K562 (cell line): Measurements from ENCODE around the gene MAGOHB. TPM values are rescaled to one million over a fixed set of nuclear protein-coding genes. Genes with fewer than 3 reads are reported as not detected.
"Not testable (repeated sequence)": the region's sequence is repeated elsewhere in the genome, so short reads cannot be mapped to it uniquely, and the experiment has no call there.

Experiments
- ATAC-seq: fragments of 200-7000 bp; cut with Tn5 transposase; 3 replicates; pipeline ENCODE4 v1.9.1; 2020; ENCODE audit warnings: moderate library complexity
- BruUV-seq: library from RNA; stranded (reverse); fragments of 400-500 nt; replicated peaks from 2 replicates; lab custom pipeline; 2021; lab: Mats Ljungman, UMichigan
- CTCF ChIA-PET: fragments of 300-600 bp; formaldehyde crosslinking; extraction: SDS; loops from one replicate; lab custom pipeline; 2021; ENCODE audit warnings: low intra/inter-chr PET ratio; lab: Yijun Ruan, JAX
- POLR2A ChIA-PET: fragments of 300-600, 350-650 bp; sonication (Branson Sonifier 250); formaldehyde crosslinking; extraction: SDS; loops from one replicate; lab custom pipeline; 2021; ENCODE audit warnings: antibody characterized with exemption, inconsistent platforms; lab: Yijun Ruan, JAX
- DNase-seq, 4 experiments: peaks; one replicate each; pipeline versions ENCODE4 v3.0.0 to v3.0.0-alpha.2; 2011 to 2018; ENCODE audit warnings: low spot score in 3 of 4, mixed read lengths in 3 of 4; ENCODE audit errors: extremely low read depth in 1 of 4
- FAIRE-seq: peaks from 2 replicates; lab custom pipeline; 2011; peaks lifted over from hg19 to GRCh38; lab: Jason Lieb, UNC
- H2AFZ ChIP-seq: 2 replicates; pipeline ENCODE4 v1.6.0; 2011; ENCODE audit warnings: low read depth, low read length, control low read depth, inconsistent platforms
- H3K27ac ChIP-seq: fragments of 200-600 bp; 3 replicates; pipeline ENCODE4 v1.8.0; 2011; ENCODE audit warnings: low read depth, mild to moderate bottlenecking, control low read depth, inconsistent platforms, low read length, moderate library complexity, mixed read lengths; ENCODE audit errors: extremely low read depth
- H3K27me3 ChIP-seq, 2 experiments: fragments of 300-600 bp in 1 of 2; 2 replicates in 1 of 2; 3 replicates in 1 of 2; pipeline versions ENCODE4 v1.6.0 to v1.8.0; 2011; ENCODE audit warnings: inconsistent platforms in 2 of 2, low read length in 2 of 2, mild to moderate bottlenecking in 1 of 2, mixed read lengths in 1 of 2, moderate library complexity in 1 of 2; ENCODE audit not compliant: control insufficient read depth in 2 of 2, insufficient read depth in 2 of 2
- H3K36me3 ChIP-seq: fragments of 300-600 bp; 3 replicates; pipeline ENCODE4 v1.8.0; 2011; ENCODE audit warnings: mild to moderate bottlenecking, low read length, inconsistent platforms; ENCODE audit not compliant: control insufficient read depth, insufficient read depth
- H3K4me1 ChIP-seq, 2 experiments: fragments of 200-600 bp in 1 of 2; replicated peaks in 1 of 2; 2 replicates in 1 of 2; 3 replicates in 1 of 2; pipeline versions ENCODE4 v1.5.1 to v1.8.0; 2011; ENCODE audit warnings: inconsistent platforms in 2 of 2, low read length in 2 of 2, mild to moderate bottlenecking in 1 of 2, mixed read lengths in 1 of 2, moderate library complexity in 1 of 2; ENCODE audit not compliant: control insufficient read depth in 2 of 2, insufficient read depth in 2 of 2
- H3K4me2 ChIP-seq: 2 replicates; pipeline ENCODE4 v1.6.1; 2011; ENCODE audit warnings: low read length, control low read depth, inconsistent platforms, mixed read lengths; ENCODE audit not compliant: insufficient read depth
- H3K4me3 ChIP-seq: fragments of 200-600 bp; sonication (generic), shearing (Covaris generic); 2 replicates; pipeline ENCODE4 v1.5.1; 2016; ENCODE audit warnings: control low read depth, inconsistent platforms
- H3K79me2 ChIP-seq: fragments of 200-600 bp; 3 replicates; pipeline ENCODE4 v1.8.0; 2011; ENCODE audit warnings: low read length, inconsistent platforms; ENCODE audit not compliant: control insufficient read depth, insufficient read depth
- H3K9ac ChIP-seq, 2 experiments: 2 replicates each; pipeline versions ENCODE4 v1.6.0 to v1.6.1; 2011; ENCODE audit warnings: low read depth in 2 of 2, low read length in 2 of 2, control low read depth in 1 of 2, inconsistent platforms in 1 of 2, mild to moderate bottlenecking in 1 of 2, mixed read lengths in 1 of 2; ENCODE audit not compliant: insufficient read depth in 1 of 2
- H3K9me1 ChIP-seq: one replicate; pipeline ENCODE4 v1.6.0; 2011; ENCODE audit warnings: inconsistent platforms, mild to moderate bottlenecking, low read length, moderate library complexity; ENCODE audit not compliant: control insufficient read depth, insufficient read depth
- H3K9me3 ChIP-seq: replicated peaks from 2 replicates; pipeline ENCODE4 v1.5.1; 2011; ENCODE audit warnings: low read depth, low read length, inconsistent platforms; ENCODE audit not compliant: control insufficient read depth, insufficient read depth
- H4K20me1 ChIP-seq: replicated peaks from 2 replicates; pipeline ENCODE4 v1.6.1; 2011; ENCODE audit warnings: low read length, inconsistent platforms, mixed read lengths; ENCODE audit not compliant: control insufficient read depth, insufficient read depth
- ATF2 ChIP-seq: sonication (generic); formaldehyde crosslinking; IDR thresholded peaks from 2 replicates; pipeline ENCODE4 v1.8.1; 2022; ENCODE audit warnings: missing genetic modification reagents
- POLR2AphosphoS2 ChIP-seq: IDR thresholded peaks from 2 replicates; pipeline ENCODE4 v1.6.1; 2012; ENCODE audit warnings: low read length, improper control_type of control experiment
- TEAD2 ChIP-seq: fragments of 450-650 bp; IDR thresholded peaks from 2 replicates; pipeline ENCODE4 v1.6.1; 2016; ENCODE audit warnings: missing genetic modification characterization, control low read depth, missing compliant biosample characterization
- ZNF24 ChIP-seq: fragments of 450-650 bp; IDR thresholded peaks from 2 replicates; pipeline ENCODE4 v1.6.1; 2016
- WGBS: fragments of 100-300 bp; shearing (Covaris generic); methylation state at CpG from one replicate; pipeline ENCODE4 v1.1.6; 2016; ENCODE audit warnings: low coverage, mixed read lengths; ENCODE audit not compliant: insufficient coverage; ENCODE audit errors: missing lambda C conversion rate; 5-methylcytosine and 5-hydroxymethylcytosine counted together
- in situ Hi-C: fragments of 300-500 bp; cut with MboI; formaldehyde crosslinking; loops from 4 replicates; pipeline ENCODE4 v1.15.0; 2018; ENCODE audit warnings: inconsistent platforms, mixed read lengths
- intact Hi-C: fragments of 100-400 bp; cut with micrococcal nuclease; formaldehyde crosslinking; loops from 2 replicates; pipeline ENCODE4 v1.14.2; 2022
- polyA plus RNA-seq, 8 experiments: library from polyadenylated mRNA; depleted of rRNA in 4 of 8; stranded (reverse) in 5 of 8; unstranded in 3 of 8; fragments of >200 nt; fragmentation: Nextera tagmentation in 2 of 8; fragmentation: Illumina TruSeq in 1 of 8; extraction: Ambion mirVana in 2 of 8; extraction: Trizol in 1 of 8; gene quantifications; 2 replicates each; pipeline versions ENCODE4 v1.2.1 to v1.2.3, GENCODE V29; 2011 to 2014; ENCODE audit warnings: inconsistent platforms in 1 of 8, missing spikeins in 1 of 8
- total RNA-seq, 7 experiments: library from RNA; depleted of rRNA in 6 of 7; stranded (reverse); fragments of >200 nt in 6 of 7; fragmentation: Illumina TruSeq in 2 of 7; extraction: Trizol in 2 of 7; gene quantifications; 2 replicates each; pipeline versions ENCODE4 v1.2.1 to v1.2.3, GENCODE V29; 2011 to 2021; ENCODE audit warnings: low replicate concordance in 1 of 7
- TF ChIP-seq, protein P1 (sequence below): fragments of 450-650 bp; IDR thresholded peaks from 2 replicates; pipeline ENCODE4 v1.6.1; 2016; ENCODE audit warnings: borderline replicate concordance

MAGOHB gene
- total and polyA plus RNA-seq, 9 of the 15 experiments (the other 6 are each of a cell fraction or from before 2014, with no cell fraction given), result 34.5 to 177 (median 85.4) TPM

GRCh38 chr12:10582704-10583103 lies 30.7 kb downstream of the MAGOHB start:
- in situ Hi-C loops (no loop called here), intact Hi-C loops (no loop called here)
- Histone ChIP-seq H3K36me3 (no peaks in the 10 kb centered on the region), H3K9me1 (no peaks in the 10 kb centered on the region), H3K9ac (no peak overlapping the region), H3K27me3 (no peaks in the 10 kb centered on the region), H3K79me2 (no peaks in the 10 kb centered on the region), H3K4me3 (no peak overlapping the region), H3K4me2 (no peak overlapping the region), H3K27ac (no peak overlapping the region), H3K9me3 (peaks cover 2% of the 10 kb centered on the region; the same call in 1 of the 2 replicates), H3K4me1 (no peaks in the 10 kb centered on the region), H4K20me1 (no peaks in the 10 kb centered on the region), H2AFZ (no peak overlapping the region)
- DNase-seq (no peak), FAIRE-seq (no peak), ATAC-seq (no peak)
- TF ChIP-seq, protein P1, sequence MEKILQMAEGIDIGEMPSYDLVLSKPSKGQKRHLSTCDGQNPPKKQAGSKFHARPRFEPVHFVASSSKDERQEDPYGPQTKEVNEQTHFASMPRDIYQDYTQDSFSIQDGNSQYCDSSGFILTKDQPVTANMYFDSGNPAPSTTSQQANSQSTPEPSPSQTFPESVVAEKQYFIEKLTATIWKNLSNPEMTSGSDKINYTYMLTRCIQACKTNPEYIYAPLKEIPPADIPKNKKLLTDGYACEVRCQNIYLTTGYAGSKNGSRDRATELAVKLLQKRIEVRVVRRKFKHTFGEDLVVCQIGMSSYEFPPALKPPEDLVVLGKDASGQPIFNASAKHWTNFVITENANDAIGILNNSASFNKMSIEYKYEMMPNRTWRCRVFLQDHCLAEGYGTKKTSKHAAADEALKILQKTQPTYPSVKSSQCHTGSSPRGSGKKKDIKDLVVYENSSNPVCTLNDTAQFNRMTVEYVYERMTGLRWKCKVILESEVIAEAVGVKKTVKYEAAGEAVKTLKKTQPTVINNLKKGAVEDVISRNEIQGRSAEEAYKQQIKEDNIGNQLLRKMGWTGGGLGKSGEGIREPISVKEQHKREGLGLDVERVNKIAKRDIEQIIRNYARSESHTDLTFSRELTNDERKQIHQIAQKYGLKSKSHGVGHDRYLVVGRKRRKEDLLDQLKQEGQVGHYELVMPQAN, result no peak
- TF ChIP-seq POLR2AphosphoS2 (no peak), ATF2 (no peak), ZNF24 (no peak), TEAD2 (no peak)
- 91% methylated on average over 3 of the region's 3 CpGs for WGBS
- ChIA-PET POLR2A (no interaction called here), CTCF (no interaction called here)
- no TSS peak for BruUV-seq

- WGBS, result 55% methylated on average over 2 of the region's 3 CpGs
- POLR2A ChIA-PET, H3K27ac ChIP-seq, H2AFZ ChIP-seq, H4K20me1 ChIP-seq, FAIRE-seq, H3K4me3 ChIP-seq, H3K9ac ChIP-seq, H3K9me3 ChIP-seq, BruUV-seq, H3K27me3 ChIP-seq, intact Hi-C loops, H3K36me3 ChIP-seq, H3K4me2 ChIP-seq, H3K9me1 ChIP-seq, ATAC-seq, in situ Hi-C loops, CTCF ChIA-PET, DNase-seq, H3K4me1 ChIP-seq, H3K79me2 ChIP-seq: not testable (repeated sequence)
Observed at GRCh38 chr12:10582133-10582532, 31.3 kb downstream of the MAGOHB start.
